Neural cell (in vitro differentiated cells): ENCODE measurements around the gene ANKFN1. TPM values are rescaled to one million over a fixed set of nuclear protein-coding genes. Genes with fewer than 3 reads are reported as not detected.

Experiments used
- H2AFZ ChIP-seq: fragments of 200-600, 300-800 bp; sonication (generic), shearing (Covaris generic); 2 replicates; pipeline ENCODE4 v1.6.0; 2014; ENCODE audit warnings: low read depth, mild to moderate bottlenecking, antibody characterized with exemption, low read length, moderate library complexity
- H3F3A ChIP-seq: fragments of 200-600 bp; shearing (Covaris generic); 2 replicates; pipeline ENCODE4 v1.6.1; 2016; ENCODE audit warnings: mild to moderate bottlenecking, moderate library complexity, mixed read lengths, antibody characterized with exemption, low read length; ENCODE audit not compliant: insufficient read depth, poor library complexity, severe bottlenecking
- H3K27ac ChIP-seq: fragments of 200-600, 300-800 bp; sonication (generic), shearing (Covaris generic); 2 replicates; pipeline ENCODE4 v1.5.1; 2014; ENCODE audit warnings: mild to moderate bottlenecking, low read length, moderate library complexity
- H3K27me3 ChIP-seq: fragments of 300-800, 200-600 bp; sonication (generic), shearing (Covaris generic); 2 replicates; pipeline ENCODE4 v1.6.0; 2014; ENCODE audit warnings: mild to moderate bottlenecking, low read depth, low read length, moderate library complexity; ENCODE audit not compliant: insufficient read depth
- H3K36me3 ChIP-seq: fragments of 300-800, 200-600 bp; sonication (generic), shearing (Covaris generic); 2 replicates; pipeline ENCODE4 v1.5.1; 2014; ENCODE audit warnings: mild to moderate bottlenecking, antibody characterized with exemption, low read length, moderate library complexity; ENCODE audit not compliant: insufficient read depth
- H3K4me2 ChIP-seq: fragments of 300-800, 200-600 bp; sonication (generic), shearing (Covaris generic); 2 replicates; pipeline ENCODE4 v1.6.0; 2014; ENCODE audit warnings: mild to moderate bottlenecking, low read length
- H3K4me3 ChIP-seq: fragments of 300-800, 200-600 bp; sonication (generic), shearing (Covaris generic); 2 replicates; pipeline ENCODE4 v1.5.1; 2014; ENCODE audit warnings: mild to moderate bottlenecking, low read length, moderate library complexity
- H3K79me2 ChIP-seq: fragments of 200-600 bp; shearing (Covaris generic); replicated peaks from 2 replicates; pipeline ENCODE4 v1.6.0; 2014; ENCODE audit warnings: mild to moderate bottlenecking, low read length, moderate library complexity; ENCODE audit not compliant: insufficient read depth
- H3K9ac ChIP-seq: fragments of 300-800, 200-600 bp; sonication (generic), shearing (Covaris generic); 2 replicates; pipeline ENCODE4 v1.6.1; 2016; ENCODE audit warnings: mild to moderate bottlenecking, low read length, mixed read lengths
- H3K9me2 ChIP-seq: fragments of 200-600 bp; shearing (Covaris generic); 2 replicates; pipeline ENCODE4 v1.6.1; 2016; ENCODE audit warnings: mild to moderate bottlenecking, low read length, mixed read lengths; ENCODE audit not compliant: insufficient read depth
- H3K9me3 ChIP-seq: fragments of 200-600, 300-800 bp; sonication (generic), shearing (Covaris generic); 2 replicates; pipeline ENCODE4 v1.6.1; 2016; ENCODE audit warnings: mild to moderate bottlenecking, mixed run types, low read length, moderate library complexity, mixed read lengths
- H4K20me1 ChIP-seq: fragments of 200-600 bp; shearing (Covaris generic); 2 replicates; pipeline ENCODE4 v1.6.1; 2016; ENCODE audit warnings: mild to moderate bottlenecking, mixed run types; ENCODE audit not compliant: insufficient read depth
- EP300 ChIP-seq: fragments of 450-650 bp; conservative IDR thresholded peaks from 2 replicates; pipeline ENCODE4 v1.6.1; 2014; ENCODE audit warnings: antibody characterized with exemption, mild to moderate bottlenecking, moderate library complexity; ENCODE audit not compliant: poor library complexity, severe bottlenecking
- EZH2 ChIP-seq: fragments of 200-600, 300-800 bp; shearing (Covaris generic), sonication (generic); IDR thresholded peaks from 2 replicates; pipeline ENCODE4 v1.6.1; 2014; ENCODE audit warnings: antibody characterized with exemption, low read length, borderline replicate concordance, mild to moderate bottlenecking; ENCODE audit not compliant: insufficient read depth, poor library complexity, severe bottlenecking
- MXI1 ChIP-seq: fragments of 450-650 bp; conservative IDR thresholded peaks from 2 replicates; pipeline ENCODE4 v1.6.1; 2014; ENCODE audit warnings: antibody characterized with exemption, mild to moderate bottlenecking; ENCODE audit not compliant: poor library complexity, severe bottlenecking
- POLR2AphosphoS5 ChIP-seq: IDR thresholded peaks from 2 replicates; pipeline ENCODE4 v1.6.1; 2012
- RAD21 ChIP-seq: fragments of 450-650 bp; conservative IDR thresholded peaks from 2 replicates; pipeline ENCODE4 v1.6.1; 2014; ENCODE audit warnings: antibody characterized with exemption, mild to moderate bottlenecking, moderate library complexity
- SMC3 ChIP-seq: fragments of 450-650 bp; conservative IDR thresholded peaks from 2 replicates; pipeline ENCODE4 v1.6.1; 2014; ENCODE audit warnings: antibody characterized with exemption, mild to moderate bottlenecking, moderate library complexity; ENCODE audit not compliant: poor library complexity
- TAF1 ChIP-seq: IDR thresholded peaks from 2 replicates; pipeline ENCODE4 v1.6.1; 2012; ENCODE audit warnings: low read depth
- polyA plus RNA-seq: library from polyadenylated mRNA; depleted of rRNA; stranded (reverse); fragments of >200 nt; gene quantifications from 2 replicates; pipeline ENCODE4 v1.2.3, GENCODE V29; 2014
- TF ChIP-seq, protein P1 (sequence below): IDR thresholded peaks from 2 replicates; pipeline ENCODE4 v1.6.1; 2012; ENCODE audit warnings: borderline replicate concordance
- TF ChIP-seq, protein P2 (sequence below): fragments of 450-650 bp; IDR thresholded peaks from 2 replicates; pipeline ENCODE4 v1.5.1; 2014; ENCODE audit warnings: antibody characterized with exemption, mild to moderate bottlenecking, moderate library complexity; ENCODE audit not compliant: poor library complexity, severe bottlenecking

The ANKFN1 gene
- polyA plus RNA-seq, 1 donor from 2014 or later, result 0.14 TPM

DNA sequence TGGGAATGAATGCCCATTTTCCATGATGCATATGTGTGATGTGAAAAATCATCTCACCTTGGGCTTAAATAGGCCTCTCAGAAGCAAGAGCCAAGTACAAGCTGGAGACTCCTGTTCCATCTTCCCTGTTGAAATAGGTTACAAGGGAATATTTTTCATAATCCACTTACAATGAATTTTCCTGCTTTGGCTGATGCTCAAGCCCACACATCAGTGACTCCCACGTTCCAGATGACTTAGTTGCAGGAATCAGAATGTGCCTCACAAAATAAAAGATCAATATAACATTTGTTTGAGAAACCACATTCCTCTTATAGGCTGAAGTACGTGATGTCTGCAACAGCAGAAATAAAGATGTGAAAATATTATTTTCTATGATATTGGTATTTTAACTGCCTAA lies 24.1 kb downstream of the ANKFN1 start:
- Histone ChIP-seq H3K9ac (no peak overlapping the region), H2AFZ (no peak overlapping the region), H3K4me2 (no peak overlapping the region), H3K4me3 (no peak overlapping the region), H3K9me3 (no peaks in the 10 kb centered on the region), H4K20me1 (no peaks in the 10 kb centered on the region), H3F3A (no peaks in the 10 kb centered on the region), H3K79me2 (no peaks in the 10 kb centered on the region), H3K27me3 (no peaks in the 10 kb centered on the region), H3K9me2 (no peaks in the 10 kb centered on the region), H3K27ac (no peak overlapping the region), H3K36me3 (no peaks in the 10 kb centered on the region)
- TF ChIP-seq, protein P1, sequence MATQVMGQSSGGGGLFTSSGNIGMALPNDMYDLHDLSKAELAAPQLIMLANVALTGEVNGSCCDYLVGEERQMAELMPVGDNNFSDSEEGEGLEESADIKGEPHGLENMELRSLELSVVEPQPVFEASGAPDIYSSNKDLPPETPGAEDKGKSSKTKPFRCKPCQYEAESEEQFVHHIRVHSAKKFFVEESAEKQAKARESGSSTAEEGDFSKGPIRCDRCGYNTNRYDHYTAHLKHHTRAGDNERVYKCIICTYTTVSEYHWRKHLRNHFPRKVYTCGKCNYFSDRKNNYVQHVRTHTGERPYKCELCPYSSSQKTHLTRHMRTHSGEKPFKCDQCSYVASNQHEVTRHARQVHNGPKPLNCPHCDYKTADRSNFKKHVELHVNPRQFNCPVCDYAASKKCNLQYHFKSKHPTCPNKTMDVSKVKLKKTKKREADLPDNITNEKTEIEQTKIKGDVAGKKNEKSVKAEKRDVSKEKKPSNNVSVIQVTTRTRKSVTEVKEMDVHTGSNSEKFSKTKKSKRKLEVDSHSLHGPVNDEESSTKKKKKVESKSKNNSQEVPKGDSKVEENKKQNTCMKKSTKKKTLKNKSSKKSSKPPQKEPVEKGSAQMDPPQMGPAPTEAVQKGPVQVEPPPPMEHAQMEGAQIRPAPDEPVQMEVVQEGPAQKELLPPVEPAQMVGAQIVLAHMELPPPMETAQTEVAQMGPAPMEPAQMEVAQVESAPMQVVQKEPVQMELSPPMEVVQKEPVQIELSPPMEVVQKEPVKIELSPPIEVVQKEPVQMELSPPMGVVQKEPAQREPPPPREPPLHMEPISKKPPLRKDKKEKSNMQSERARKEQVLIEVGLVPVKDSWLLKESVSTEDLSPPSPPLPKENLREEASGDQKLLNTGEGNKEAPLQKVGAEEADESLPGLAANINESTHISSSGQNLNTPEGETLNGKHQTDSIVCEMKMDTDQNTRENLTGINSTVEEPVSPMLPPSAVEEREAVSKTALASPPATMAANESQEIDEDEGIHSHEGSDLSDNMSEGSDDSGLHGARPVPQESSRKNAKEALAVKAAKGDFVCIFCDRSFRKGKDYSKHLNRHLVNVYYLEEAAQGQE, result no peak
- TF ChIP-seq SMC3, result no peak
- TF ChIP-seq TAF1, result no peak
- TF ChIP-seq EP300, result no peak
- TF ChIP-seq EZH2, result no peak
- no peak for TF ChIP-seq POLR2AphosphoS5
- TF ChIP-seq MXI1, result no peak
- no peak for TF ChIP-seq RAD21
- TF ChIP-seq, protein P2, sequence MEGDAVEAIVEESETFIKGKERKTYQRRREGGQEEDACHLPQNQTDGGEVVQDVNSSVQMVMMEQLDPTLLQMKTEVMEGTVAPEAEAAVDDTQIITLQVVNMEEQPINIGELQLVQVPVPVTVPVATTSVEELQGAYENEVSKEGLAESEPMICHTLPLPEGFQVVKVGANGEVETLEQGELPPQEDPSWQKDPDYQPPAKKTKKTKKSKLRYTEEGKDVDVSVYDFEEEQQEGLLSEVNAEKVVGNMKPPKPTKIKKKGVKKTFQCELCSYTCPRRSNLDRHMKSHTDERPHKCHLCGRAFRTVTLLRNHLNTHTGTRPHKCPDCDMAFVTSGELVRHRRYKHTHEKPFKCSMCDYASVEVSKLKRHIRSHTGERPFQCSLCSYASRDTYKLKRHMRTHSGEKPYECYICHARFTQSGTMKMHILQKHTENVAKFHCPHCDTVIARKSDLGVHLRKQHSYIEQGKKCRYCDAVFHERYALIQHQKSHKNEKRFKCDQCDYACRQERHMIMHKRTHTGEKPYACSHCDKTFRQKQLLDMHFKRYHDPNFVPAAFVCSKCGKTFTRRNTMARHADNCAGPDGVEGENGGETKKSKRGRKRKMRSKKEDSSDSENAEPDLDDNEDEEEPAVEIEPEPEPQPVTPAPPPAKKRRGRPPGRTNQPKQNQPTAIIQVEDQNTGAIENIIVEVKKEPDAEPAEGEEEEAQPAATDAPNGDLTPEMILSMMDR, result no peak

DNA sequence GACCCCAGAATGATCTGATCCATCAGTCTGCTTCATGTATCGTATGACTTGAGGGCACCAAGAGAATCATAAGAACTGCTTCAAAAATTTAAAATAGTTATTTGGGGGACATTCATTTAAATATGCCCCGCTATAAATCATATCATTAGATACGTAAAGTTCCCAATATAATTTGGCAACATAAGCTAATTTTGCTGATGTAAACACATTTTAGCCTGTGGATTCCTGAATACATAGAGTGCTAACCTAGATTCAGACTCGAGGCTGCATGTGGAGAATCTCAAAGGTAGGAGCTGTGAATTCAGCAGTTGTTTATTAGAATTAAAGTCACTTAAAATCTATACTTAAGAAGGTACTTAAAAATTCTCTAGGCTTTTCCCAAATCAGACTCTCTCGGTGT lies 24.9 kb downstream of the ANKFN1 start:
- H3K36me3 ChIP-seq, result no peaks in the 10 kb centered on the region
- H2AFZ ChIP-seq, result no peak overlapping the region
- TF ChIP-seq, protein P1, result no peak
- TF ChIP-seq TAF1 (no peak), EP300 (no peak), MXI1 (no peak), RAD21 (no peak), POLR2AphosphoS5 (no peak), EZH2 (no peak)
- TF ChIP-seq, protein P2, result no peak
- no peaks in the 10 kb centered on the region for H3F3A ChIP-seq
- H3K9me2 ChIP-seq, result no peaks in the 10 kb centered on the region
- no peaks in the 10 kb centered on the region for H3K27me3 ChIP-seq
- no peak overlapping the region for H3K4me3 ChIP-seq
- H3K4me2 ChIP-seq, result no peak overlapping the region
- no peak overlapping the region for H3K9ac ChIP-seq
- no peak overlapping the region for H3K27ac ChIP-seq
- no peaks in the 10 kb centered on the region for H3K79me2 ChIP-seq
- no peaks in the 10 kb centered on the region for H4K20me1 ChIP-seq
- no peaks in the 10 kb centered on the region for H3K9me3 ChIP-seq
